Neutrophil (primary cell): ENCODE results near the gene FKBP3.
A peak's percentile ranks its signal among the peaks of the same experiment; 100 is the strongest.

Source experiments
- H3K27ac ChIP-seq: fragments of 200-600 bp; sonication (generic); 2 replicates; pipeline ENCODE4 v1.5.1; 2016; ENCODE audit warnings: mild to moderate bottlenecking, moderate library complexity
- H3K27me3 ChIP-seq: fragments of 200-600 bp; sonication (generic); 2 replicates; pipeline ENCODE4 v1.6.0; 2016; ENCODE audit warnings: mild to moderate bottlenecking
- H3K36me3 ChIP-seq: fragments of 200-600 bp; sonication (generic); 2 replicates; pipeline ENCODE4 v1.5.1; 2017
- H3K4me1 ChIP-seq, 2 experiments: fragments of 200-600 bp in 1 of 2; sonication (generic) in 1 of 2; 1 replicate in 1 of 2; 2 replicates in 1 of 2; pipeline versions ENCODE4 v1.5.1 to v1.6.1; 2013 to 2016; ENCODE audit warnings: low read depth in 1 of 2, low read length in 1 of 2, mild to moderate bottlenecking in 1 of 2, moderate library complexity in 1 of 2; ENCODE audit not compliant: control insufficient read depth in 1 of 2, insufficient read depth in 1 of 2
- H3K4me3 ChIP-seq, 2 experiments: fragments of 200-600 bp in 1 of 2; sonication (generic) in 1 of 2; 1 replicate in 1 of 2; 2 replicates in 1 of 2; pipeline ENCODE4 v1.5.1; 2013 to 2016; ENCODE audit warnings: low read depth in 1 of 2, low read length in 1 of 2, mild to moderate bottlenecking in 1 of 2, moderate library complexity in 1 of 2
- H3K9me3 ChIP-seq: fragments of 200-600 bp; sonication (generic); 2 replicates; pipeline ENCODE4 v1.5.1; 2016
- TF ChIP-seq, protein P1 (sequence below): fragments of 200-600 bp; sonication (generic); IDR thresholded peaks from 2 replicates; pipeline ENCODE4 v1.5.1; 2016; ENCODE audit warnings: antibody characterized with exemption

Gene FKBP3

DNA sequence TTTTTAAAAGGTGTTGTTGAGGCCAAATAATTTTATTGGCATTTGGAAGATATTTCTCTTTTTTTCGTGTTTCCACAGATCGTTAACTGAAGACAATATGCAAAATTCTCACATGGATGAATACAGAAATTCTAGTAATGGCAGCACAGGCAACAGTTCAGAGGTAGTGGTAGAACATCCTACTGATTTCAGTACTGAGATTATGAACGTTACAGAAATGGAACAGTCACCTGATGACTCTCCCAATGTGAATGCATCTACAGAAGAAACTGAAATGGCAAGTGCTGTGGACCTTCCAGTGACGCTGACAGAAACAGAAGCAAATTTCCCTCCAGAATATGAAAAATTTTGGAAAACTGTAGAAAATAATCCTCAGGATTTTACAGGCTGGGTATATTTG lies 39.1 kb downstream of the FKBP3 start:
- H3K27me3 ChIP-seq, result no peaks in the 10 kb centered on the region
- H3K9me3 ChIP-seq, result no peaks in the 10 kb centered on the region
- H3K4me3 ChIP-seq, result no peak overlapping the region
- H3K4me1 ChIP-seq, result peaks cover 0 to 7% of the 10 kb centered on the region in 2 experiments
- peaks cover 26% of the 10 kb centered on the region for H3K36me3 ChIP-seq
- TF ChIP-seq, protein P1, sequence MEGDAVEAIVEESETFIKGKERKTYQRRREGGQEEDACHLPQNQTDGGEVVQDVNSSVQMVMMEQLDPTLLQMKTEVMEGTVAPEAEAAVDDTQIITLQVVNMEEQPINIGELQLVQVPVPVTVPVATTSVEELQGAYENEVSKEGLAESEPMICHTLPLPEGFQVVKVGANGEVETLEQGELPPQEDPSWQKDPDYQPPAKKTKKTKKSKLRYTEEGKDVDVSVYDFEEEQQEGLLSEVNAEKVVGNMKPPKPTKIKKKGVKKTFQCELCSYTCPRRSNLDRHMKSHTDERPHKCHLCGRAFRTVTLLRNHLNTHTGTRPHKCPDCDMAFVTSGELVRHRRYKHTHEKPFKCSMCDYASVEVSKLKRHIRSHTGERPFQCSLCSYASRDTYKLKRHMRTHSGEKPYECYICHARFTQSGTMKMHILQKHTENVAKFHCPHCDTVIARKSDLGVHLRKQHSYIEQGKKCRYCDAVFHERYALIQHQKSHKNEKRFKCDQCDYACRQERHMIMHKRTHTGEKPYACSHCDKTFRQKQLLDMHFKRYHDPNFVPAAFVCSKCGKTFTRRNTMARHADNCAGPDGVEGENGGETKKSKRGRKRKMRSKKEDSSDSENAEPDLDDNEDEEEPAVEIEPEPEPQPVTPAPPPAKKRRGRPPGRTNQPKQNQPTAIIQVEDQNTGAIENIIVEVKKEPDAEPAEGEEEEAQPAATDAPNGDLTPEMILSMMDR, result no peak
- no peak overlapping the region for H3K27ac ChIP-seq

DNA sequence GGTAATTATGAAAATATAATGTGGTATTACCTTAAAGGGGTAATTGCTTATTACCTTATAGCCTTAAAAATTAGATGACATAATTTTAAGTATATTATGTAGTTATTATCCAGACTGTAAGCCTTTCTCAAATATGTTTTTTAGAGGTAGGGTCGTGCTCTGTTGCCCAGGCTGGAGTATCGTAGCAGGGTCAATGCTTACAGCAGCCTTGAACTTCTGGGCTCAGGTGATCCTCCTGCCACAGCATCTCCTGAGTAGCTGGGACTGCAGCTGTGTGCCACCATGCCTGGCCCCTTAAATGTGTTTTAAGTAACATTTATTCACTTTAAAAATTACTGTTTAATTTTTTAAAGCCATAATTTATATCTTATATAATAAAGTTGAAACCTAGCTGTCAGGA lies 40.0 kb downstream of the FKBP3 start:
- Histone ChIP-seq H3K27ac (no peak overlapping the region), H3K4me3 (no peak overlapping the region), H3K9me3 (no peaks in the 10 kb centered on the region), H3K36me3 (peaks cover 22% of the 10 kb centered on the region), H3K4me1 (peaks cover 0 to 7% of the 10 kb centered on the region in 2 experiments), H3K27me3 (no peaks in the 10 kb centered on the region)
- TF ChIP-seq, protein P1, result no peak

DNA sequence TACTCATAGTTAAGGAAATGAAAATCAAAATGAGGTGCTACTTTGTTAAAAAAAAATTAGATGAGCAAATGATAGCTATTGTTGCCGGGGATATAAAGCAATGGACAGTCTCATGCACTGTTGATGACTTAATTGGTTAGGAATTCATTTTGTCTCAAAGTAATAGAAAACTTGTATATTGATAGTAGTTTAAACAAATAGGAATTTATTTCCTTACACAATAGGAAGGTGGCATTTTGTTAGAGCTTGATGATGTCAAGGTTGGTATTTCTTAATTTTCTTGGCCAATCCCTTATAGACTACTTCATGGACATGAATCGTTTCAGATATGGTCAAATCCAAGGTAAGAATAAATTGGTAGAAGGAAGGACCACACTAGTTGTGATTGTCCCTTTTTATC lies 42.6 kb downstream of the FKBP3 start:
- no peaks in the 10 kb centered on the region for H3K9me3 ChIP-seq
- H3K4me1 ChIP-seq, result peaks cover 0 to 7% of the 10 kb centered on the region in 2 experiments
- no peaks in the 10 kb centered on the region for H3K27me3 ChIP-seq
- TF ChIP-seq, protein P1, result no peak
- H3K27ac ChIP-seq, result no peak overlapping the region
- peaks cover 10% of the 10 kb centered on the region for H3K36me3 ChIP-seq
- no peak overlapping the region for H3K4me3 ChIP-seq

GRCh38 chr14:45089813-45090212 lies 44.5 kb downstream of the FKBP3 start:
- no peaks in the 10 kb centered on the region for H3K27me3 ChIP-seq
- H3K27ac ChIP-seq, result no peak overlapping the region
- H3K4me3 ChIP-seq, result no peak overlapping the region
- H3K36me3 ChIP-seq, result no peaks in the 10 kb centered on the region
- H3K4me1 ChIP-seq, result peaks cover 4 to 12% of the 10 kb centered on the region in 2 experiments
- TF ChIP-seq, protein P1, result no peak
- H3K9me3 ChIP-seq, result no peaks in the 10 kb centered on the region

DNA sequence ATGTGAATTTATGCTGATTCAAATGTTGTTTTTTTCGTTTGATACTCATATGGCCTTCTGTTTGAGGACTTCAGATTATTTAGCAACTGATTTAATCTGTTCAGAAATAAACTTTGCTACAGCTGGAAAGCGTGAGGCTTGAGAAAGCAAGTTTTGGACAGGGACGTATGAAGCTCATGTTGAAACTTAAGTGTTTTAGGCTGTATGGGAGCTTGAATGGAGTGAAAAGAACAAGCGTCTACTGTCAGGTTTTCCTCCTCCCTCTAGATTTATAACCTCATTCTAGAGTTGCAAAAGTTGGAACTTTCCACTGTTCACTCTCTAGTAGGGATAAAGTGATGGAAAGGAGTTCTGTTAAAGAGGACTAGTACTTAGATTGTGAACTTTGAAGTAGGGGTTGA lies 49.3 kb downstream of the FKBP3 start:
- H3K27ac ChIP-seq, result peak overlapping the region; percentile 72
- H3K4me1 ChIP-seq, result peaks cover 18% of the 10 kb centered on the region in 2 experiments
- TF ChIP-seq, protein P1, result no peak

More for the DNA sequence above, 49.3 kb downstream of the FKBP3 start:
- Histone ChIP-seq H3K9me3 (no peaks in the 10 kb centered on the region), H3K36me3 (no peaks in the 10 kb centered on the region), H3K4me3 (peak overlapping the region; percentile 82 to 87), H3K27me3 (no peaks in the 10 kb centered on the region)
